ENCODE data around the gene BMP10. TPM values are rescaled to one million over a fixed set of nuclear protein-coding genes. Genes with fewer than 3 reads are reported as not detected.

The BMP10 gene
- polyA plus RNA-seq, 3 donors = not detected

DNA sequence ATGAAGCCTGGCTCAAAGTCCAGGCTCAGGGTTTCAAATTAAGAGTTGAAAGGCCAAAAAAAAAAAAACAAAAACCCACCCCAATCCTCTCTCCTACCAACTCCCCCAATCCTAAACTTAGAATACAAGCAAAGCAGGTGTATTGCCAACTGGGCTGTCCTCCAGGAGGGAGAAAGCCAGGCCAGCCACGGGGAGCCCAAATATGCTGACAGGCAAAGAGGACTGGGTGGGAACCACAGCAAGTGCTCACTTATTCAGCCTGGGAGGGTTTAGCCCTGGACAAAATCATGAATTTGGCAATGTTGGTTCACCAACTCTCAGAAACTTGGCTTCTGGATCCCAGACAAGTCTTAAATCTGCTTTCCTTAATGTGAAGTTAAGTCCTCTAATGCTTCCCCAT is 45.0 kb upstream of the BMP10 start:
- Mint-ChIP-seq H3K4me1 (peaks cover 2% of the 10 kb centered on the region), H3K36me3 (no peaks in the 10 kb centered on the region), H3K4me3 (no peak overlapping the region), H3K27ac (no peak overlapping the region), H3K9me3 (peaks cover 0 to 2% (median 0%) of the 10 kb centered on the region in 7 donors), H3K27me3 (ENCODE audit: low read depth in 3 of 3) (no peaks in the 10 kb centered on the region)
- TF ChIP-seq, protein P1, sequence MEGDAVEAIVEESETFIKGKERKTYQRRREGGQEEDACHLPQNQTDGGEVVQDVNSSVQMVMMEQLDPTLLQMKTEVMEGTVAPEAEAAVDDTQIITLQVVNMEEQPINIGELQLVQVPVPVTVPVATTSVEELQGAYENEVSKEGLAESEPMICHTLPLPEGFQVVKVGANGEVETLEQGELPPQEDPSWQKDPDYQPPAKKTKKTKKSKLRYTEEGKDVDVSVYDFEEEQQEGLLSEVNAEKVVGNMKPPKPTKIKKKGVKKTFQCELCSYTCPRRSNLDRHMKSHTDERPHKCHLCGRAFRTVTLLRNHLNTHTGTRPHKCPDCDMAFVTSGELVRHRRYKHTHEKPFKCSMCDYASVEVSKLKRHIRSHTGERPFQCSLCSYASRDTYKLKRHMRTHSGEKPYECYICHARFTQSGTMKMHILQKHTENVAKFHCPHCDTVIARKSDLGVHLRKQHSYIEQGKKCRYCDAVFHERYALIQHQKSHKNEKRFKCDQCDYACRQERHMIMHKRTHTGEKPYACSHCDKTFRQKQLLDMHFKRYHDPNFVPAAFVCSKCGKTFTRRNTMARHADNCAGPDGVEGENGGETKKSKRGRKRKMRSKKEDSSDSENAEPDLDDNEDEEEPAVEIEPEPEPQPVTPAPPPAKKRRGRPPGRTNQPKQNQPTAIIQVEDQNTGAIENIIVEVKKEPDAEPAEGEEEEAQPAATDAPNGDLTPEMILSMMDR (IDR thresholded peaks at IDR 0.05) = no peak
- Histone ChIP-seq H3K9ac (ENCODE audit: insufficient read depth, low read length, poor library complexity, severe bottlenecking) (no peak overlapping the region), H3K4me3 (replicated peaks in 1 of 3; ENCODE audit: low read depth in 2 of 3, low read length in 3 of 3) (no peak overlapping the region), H3K4me2 (replicated peaks; ENCODE audit: extremely low read depth, low read length, poor library complexity, severe bottlenecking) (no peak overlapping the region), H3K36me3 (replicated peaks in 1 of 2; ENCODE audit: control insufficient read depth in 1 of 2, insufficient read depth in 2 of 2, low read length in 2 of 2) (no peaks in the 10 kb centered on the region), H3K27me3 (ENCODE audit: control insufficient read depth in 2 of 2, insufficient read depth in 2 of 2, low read length in 2 of 2) (no peaks in the 10 kb centered on the region), H3K79me2 (ENCODE audit: insufficient read depth, low read length) (no peaks in the 10 kb centered on the region), H4K20me1 (ENCODE audit: insufficient read depth, low read length) (no peaks in the 10 kb centered on the region), H3K9me3 (replicated peaks in 1 of 2; ENCODE audit: control insufficient read depth in 1 of 2, insufficient read depth in 1 of 2, low read length in 2 of 2) (no peaks in the 10 kb centered on the region), H3K27ac (ENCODE audit: low read depth in 1 of 2, low read length in 2 of 2) (no peak overlapping the region), H2AFZ (ENCODE audit: insufficient read depth, low read depth, low read length, poor library complexity, severe bottlenecking) (no peak overlapping the region), H3K4me1 (ENCODE audit: control insufficient read depth in 1 of 2, insufficient read depth in 2 of 2, low read length in 2 of 2) (peaks cover 10 to 13% of the 10 kb centered on the region in 2 donors)
- DNase-seq = no peak
- 80% methylated on average over 1 of the region's 1 CpG for WGBS (ENCODE audit: insufficient coverage)
- intact Hi-C loops (cut with micrococcal nuclease) = loop anchor here in 1 of 2 donors (10.0 kb wide), 1 partner anchor 441 kb away; no protein-coding TSS in a partner anchor

DNA sequence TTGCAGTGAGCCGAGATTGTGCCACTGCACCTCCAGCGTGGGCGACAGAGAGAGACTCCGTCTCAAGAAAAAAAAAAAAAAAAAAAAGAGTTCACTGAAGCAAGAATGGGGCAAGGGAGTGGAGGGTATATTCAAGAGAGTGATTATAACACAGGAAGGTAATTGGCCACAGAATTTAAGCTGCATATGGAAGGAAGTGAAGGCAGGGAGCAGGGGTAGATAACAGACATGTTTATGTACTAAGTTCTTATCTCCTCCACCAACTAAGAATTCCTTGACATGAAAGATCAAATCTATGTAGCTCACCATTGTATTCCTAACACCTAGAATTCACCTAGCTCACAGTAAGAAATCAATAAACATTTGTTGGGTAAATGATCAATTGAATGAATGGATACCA is 44.2 kb upstream of the BMP10 start:
- H3K9ac ChIP-seq (ENCODE audit: insufficient read depth, low read length, poor library complexity, severe bottlenecking) = no peak overlapping the region
- intact Hi-C loops (cut with micrococcal nuclease) = loop anchor here in 1 of 2 donors (10.0 kb wide), 1 partner anchor 441 kb away; no protein-coding TSS in a partner anchor
- no peaks in the 10 kb centered on the region for H3K36me3 ChIP-seq (replicated peaks in 1 of 2; ENCODE audit: control insufficient read depth in 1 of 2, insufficient read depth in 2 of 2, low read length in 2 of 2)
- no peak overlapping the region for H3K4me3 ChIP-seq (replicated peaks in 1 of 3; ENCODE audit: low read depth in 2 of 3, low read length in 3 of 3)
- H4K20me1 ChIP-seq (ENCODE audit: insufficient read depth, low read length) = no peaks in the 10 kb centered on the region
- no peak overlapping the region for H3K4me2 ChIP-seq (replicated peaks; ENCODE audit: extremely low read depth, low read length, poor library complexity, severe bottlenecking)
- Mint-ChIP-seq H3K27me3 (ENCODE audit: low read depth in 3 of 3) (no peaks in the 10 kb centered on the region), H3K4me1 (peaks cover 2% of the 10 kb centered on the region), H3K27ac (no peak overlapping the region), H3K4me3 (no peak overlapping the region), H3K36me3 (no peaks in the 10 kb centered on the region), H3K9me3 (peaks cover 0 to 2% (median 0%) of the 10 kb centered on the region in 7 donors)
- H3K79me2 ChIP-seq (ENCODE audit: insufficient read depth, low read length) = no peaks in the 10 kb centered on the region
- H3K9me3 ChIP-seq (replicated peaks in 1 of 2; ENCODE audit: control insufficient read depth in 1 of 2, insufficient read depth in 1 of 2, low read length in 2 of 2) = no peaks in the 10 kb centered on the region
- H2AFZ ChIP-seq (ENCODE audit: insufficient read depth, low read depth, low read length, poor library complexity, severe bottlenecking) = no peak overlapping the region
- H3K27ac ChIP-seq (ENCODE audit: low read depth in 1 of 2, low read length in 2 of 2) = no peak overlapping the region
- H3K27me3 ChIP-seq (ENCODE audit: control insufficient read depth in 2 of 2, insufficient read depth in 2 of 2, low read length in 2 of 2) = no peaks in the 10 kb centered on the region
- TF ChIP-seq, protein P1 (IDR thresholded peaks at IDR 0.05) = no peak
- DNase-seq = no peak
- H3K4me1 ChIP-seq (ENCODE audit: control insufficient read depth in 1 of 2, insufficient read depth in 2 of 2, low read length in 2 of 2) = peaks cover 10 to 13% of the 10 kb centered on the region in 2 donors
- 65% methylated on average over 4 of the region's 4 CpGs for WGBS (ENCODE audit: insufficient coverage)

All from CD14-positive monocyte (primary cell).